Measurements from ENCODE around the gene FOLR2.
"Not testable (repeated sequence)": the region's sequence is repeated elsewhere in the genome, so short reads cannot be mapped to it uniquely, and the experiment has no call there.

The FOLR2 gene

GRCh38 chr11:72216638-72217037, at the start of gene FOLR2:
Gene FOLR2, plus strand, starts transcription at chr11:72216794. Its CDS starts 1,791 bp downstream, at chr11:72218585.
- no peak for DNase-seq (ENCODE audit: low read depth)

DNA sequence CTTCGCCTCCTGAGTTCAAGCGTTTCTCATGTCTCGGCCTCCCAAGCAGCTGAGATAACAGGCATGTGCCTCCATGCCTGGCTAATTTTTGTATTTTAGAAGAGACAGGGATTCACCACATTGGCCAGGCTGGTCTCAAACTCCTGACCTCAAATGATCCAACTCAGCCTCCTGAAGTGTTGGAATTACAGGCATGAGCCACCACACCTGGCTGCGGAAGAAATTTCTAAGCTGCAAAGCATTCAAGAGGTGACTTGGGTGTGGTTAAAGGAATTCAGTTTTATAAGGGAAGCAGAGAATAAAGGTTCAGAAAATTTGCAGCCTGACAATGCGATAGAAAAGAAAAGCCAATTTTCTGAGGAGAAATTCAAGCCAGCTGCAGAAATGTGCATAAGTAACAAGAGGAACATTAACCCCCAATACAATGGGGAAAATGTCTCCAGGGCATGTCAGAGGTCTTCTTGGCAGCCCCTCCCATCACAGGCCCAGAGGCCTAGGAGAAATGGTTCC, 47.5 kb upstream of the FOLR2 start:
- not testable (repeated sequence) for DNase-seq (ENCODE audit: low read depth)

- not testable (repeated sequence) for DNase-seq (ENCODE audit: low read depth)
Measured at GRCh38 chr11:72169754-72170153, 46.8 kb upstream of the FOLR2 start.

- DNase-seq (ENCODE audit: low read depth): not testable (repeated sequence)
Measured at GRCh38 chr11:72172043-72172442, 44.6 kb upstream of the FOLR2 start.

GRCh38 chr11:72173291-72173690, 43.3 kb upstream of the FOLR2 start:
- no peak for DNase-seq (ENCODE audit: low read depth)

GRCh38 chr11:72174302-72175070, 42.1 kb upstream of the FOLR2 start:
- no peak for DNase-seq (ENCODE audit: low read depth)

GRCh38 chr11:72177656-72178055, 38.9 kb upstream of the FOLR2 start:
- DNase-seq (ENCODE audit: low read depth): no peak

- DNase-seq (ENCODE audit: low read depth): no peak
Measured at GRCh38 chr11:72179049-72179803, 37.4 kb upstream of the FOLR2 start.

DNA sequence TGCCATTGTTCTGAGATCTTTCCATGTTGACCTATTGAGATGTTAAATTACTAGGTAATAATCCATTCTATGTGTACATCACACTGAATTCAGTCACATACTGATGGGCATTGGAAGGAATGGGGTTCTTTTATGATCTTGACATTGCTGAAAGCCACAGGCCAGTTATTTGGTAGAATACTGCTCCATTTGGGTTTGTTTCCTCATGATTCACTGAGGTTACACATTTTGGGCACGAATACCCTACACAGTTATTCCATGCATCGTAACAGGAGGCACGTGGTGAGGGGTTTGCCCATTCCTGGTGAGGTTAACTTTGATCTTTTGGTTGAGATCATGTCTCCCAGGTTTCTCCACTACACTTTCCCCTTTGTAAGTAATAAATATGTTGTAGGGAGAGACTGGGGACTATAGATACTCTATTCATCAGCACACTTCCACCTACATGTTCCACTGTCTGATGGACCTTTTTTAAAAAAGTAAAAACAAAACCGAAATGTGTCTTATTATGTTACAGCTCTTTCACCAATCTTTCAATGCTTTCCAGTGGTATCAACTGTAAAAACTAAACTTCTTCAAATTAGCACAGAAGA, 36.7 kb upstream of the FOLR2 start:
- DNase-seq (ENCODE audit: low read depth): no peak

GRCh38 chr11:72180892-72181552, 35.6 kb upstream of the FOLR2 start:
- DNase-seq (ENCODE audit: low read depth): not testable (repeated sequence)

GRCh38 chr11:72181553-72181958, 35.0 kb upstream of the FOLR2 start:
- not testable (repeated sequence) for DNase-seq (ENCODE audit: low read depth)

- DNase-seq (ENCODE audit: low read depth): no peak
Measured at GRCh38 chr11:72188267-72188666, 28.3 kb upstream of the FOLR2 start.

DNA sequence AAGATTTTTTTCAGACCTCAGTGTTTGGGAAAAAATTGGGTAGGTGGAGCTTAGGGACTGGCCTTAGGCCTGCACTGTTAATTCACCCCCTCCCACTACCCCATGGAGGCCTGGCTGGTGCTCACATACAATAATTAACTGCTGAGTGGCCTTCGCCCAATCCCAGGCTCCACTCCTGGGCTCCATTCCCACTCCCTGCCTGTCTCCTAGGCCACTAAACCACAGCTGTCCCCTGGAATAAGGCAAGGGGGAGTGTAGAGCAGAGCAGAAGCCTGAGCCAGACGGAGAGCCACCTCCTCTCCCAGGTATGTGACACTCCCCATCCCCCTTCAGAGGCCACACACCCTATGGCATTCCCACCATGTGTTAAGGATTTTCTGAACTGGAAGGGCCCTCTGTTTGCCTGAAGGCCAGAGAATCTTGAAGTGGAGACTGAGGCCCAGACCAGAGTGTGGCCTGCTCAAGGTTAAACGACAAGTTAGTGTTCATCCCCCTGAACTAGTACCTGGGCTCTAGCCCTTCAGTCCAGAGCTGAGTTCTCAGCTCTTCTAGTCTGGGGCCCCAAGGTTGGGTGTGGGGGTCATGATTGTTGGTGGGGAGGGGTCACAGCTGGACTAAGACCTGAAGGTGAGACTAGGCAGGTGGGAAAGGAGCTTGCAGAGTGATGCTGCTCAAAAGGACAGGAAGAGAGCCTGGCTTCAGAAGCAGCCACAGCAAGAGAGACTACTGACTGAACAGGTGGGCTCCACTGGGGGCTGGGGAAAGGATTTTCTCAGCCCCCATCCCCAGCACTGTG, 26.9 kb upstream of the FOLR2 start:
- no peak for DNase-seq (ENCODE audit: low read depth)

- DNase-seq (ENCODE audit: low read depth): no peak
Measured at GRCh38 chr11:72190631-72191071, 25.9 kb upstream of the FOLR2 start.

GRCh38 chr11:72191961-72192381, 24.6 kb upstream of the FOLR2 start, which contains the start of gene FOLR1:
Gene FOLR1, plus strand, starts transcription at chr11:72192140. Its CDS starts 34 bp downstream, at chr11:72192174.
- DNase-seq (ENCODE audit: low read depth): no peak

- no peak for DNase-seq (ENCODE audit: low read depth)
Measured at GRCh38 chr11:72195518-72196270, 20.9 kb upstream of the FOLR2 start.

DNA sequence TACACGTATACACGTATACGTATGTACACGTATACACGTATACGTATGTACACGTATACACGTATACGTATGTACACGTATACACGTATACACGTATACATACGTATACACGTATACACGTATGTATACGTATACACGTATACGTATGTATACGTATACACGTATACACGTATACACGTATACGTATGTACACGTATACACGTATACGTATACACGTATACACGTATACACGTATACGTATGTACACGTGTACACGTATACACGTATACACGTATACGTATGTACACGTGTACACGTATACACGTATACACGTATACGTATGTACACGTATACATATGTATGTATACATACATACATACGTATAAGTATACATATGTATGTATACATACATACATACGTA, 15.1 kb upstream of the FOLR2 start:
- DNase-seq (ENCODE audit: low read depth): not testable (repeated sequence)

GRCh38 chr11:72202571-72202970, 14.0 kb upstream of the FOLR2 start:
- no peak for DNase-seq (ENCODE audit: low read depth)

- no peak for DNase-seq (ENCODE audit: low read depth)
Measured at GRCh38 chr11:72203163-72203562, 13.4 kb upstream of the FOLR2 start.

DNA sequence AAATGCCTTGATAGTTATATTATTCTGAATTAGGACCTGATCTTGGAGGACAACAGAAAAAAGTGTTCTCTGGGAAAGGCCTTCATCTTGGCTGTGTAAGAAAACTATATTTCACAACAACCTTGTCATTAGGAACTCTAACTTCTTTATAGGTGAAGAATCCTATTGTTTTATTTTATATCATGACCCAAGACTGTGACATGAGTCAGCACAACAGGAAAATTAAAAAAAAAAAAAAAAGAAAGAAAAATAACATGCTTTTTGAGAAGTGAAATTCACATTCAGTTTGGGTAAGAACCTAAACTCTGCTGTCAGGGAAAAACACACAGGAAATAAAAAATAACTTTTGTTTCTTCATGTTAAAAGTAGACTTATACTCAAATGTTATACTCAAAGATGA, 11.7 kb upstream of the FOLR2 start:
- DNase-seq (ENCODE audit: low read depth): no peak

Measured in activated T-cell treated with anti-CD3 and anti-CD28 coated beads for 24 hours (primary cell).